Measurements from ENCODE around the gene ZNF25. TPM values are rescaled to one million over a fixed set of nuclear protein-coding genes. Genes with fewer than 3 reads are reported as not detected.

The ZNF25 gene
- total RNA-seq, 1 experiment from 2014 or later: 2.6 TPM

DNA sequence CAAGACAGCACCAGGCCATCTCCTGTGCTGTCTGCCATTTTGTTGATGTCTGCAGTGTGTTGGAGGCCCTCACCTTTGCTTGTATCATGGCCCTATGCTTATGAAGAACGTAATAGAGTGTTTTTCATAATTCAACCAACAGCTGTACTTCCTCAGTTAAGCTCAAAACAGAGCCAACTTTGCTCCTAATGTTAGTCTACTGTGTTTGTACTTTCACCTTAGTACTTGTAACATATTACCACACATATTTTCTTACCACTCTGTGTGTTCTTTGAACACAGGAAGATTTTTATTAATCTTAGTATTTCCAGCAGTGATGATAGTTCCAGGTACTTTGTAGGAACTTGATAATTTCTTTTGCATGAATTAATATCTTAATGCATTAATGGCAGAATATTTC lies 39.9 kb upstream of the ZNF25 start:
- no peak for DNase-seq
- no peaks in the 10 kb centered on the region for H3K27me3 ChIP-seq (ENCODE audit: insufficient read depth, low read depth)
- H3K27ac ChIP-seq: no peak overlapping the region
- CTCF ChIA-PET: no interaction called here
- no peak overlapping the region for H3K4me3 ChIP-seq
- POLR2A ChIA-PET (ENCODE audit: unreplicated experiment): no interaction called here
- peaks cover 6% of the 10 kb centered on the region; the same call in 1 of the 2 replicates for H3K36me3 ChIP-seq (ENCODE audit: low read depth)
- H3K4me1 ChIP-seq (replicated peaks; ENCODE audit: insufficient read depth): no peaks in the 10 kb centered on the region; the same call in 1 of the 2 replicates
- no peaks in the 10 kb centered on the region for H3K9me2 ChIP-seq (ENCODE audit: insufficient read depth)
- no peak for TF ChIP-seq EZH2 (IDR thresholded peaks at IDR 0.05; ENCODE audit: low read depth)
- TF ChIP-seq, protein P1, sequence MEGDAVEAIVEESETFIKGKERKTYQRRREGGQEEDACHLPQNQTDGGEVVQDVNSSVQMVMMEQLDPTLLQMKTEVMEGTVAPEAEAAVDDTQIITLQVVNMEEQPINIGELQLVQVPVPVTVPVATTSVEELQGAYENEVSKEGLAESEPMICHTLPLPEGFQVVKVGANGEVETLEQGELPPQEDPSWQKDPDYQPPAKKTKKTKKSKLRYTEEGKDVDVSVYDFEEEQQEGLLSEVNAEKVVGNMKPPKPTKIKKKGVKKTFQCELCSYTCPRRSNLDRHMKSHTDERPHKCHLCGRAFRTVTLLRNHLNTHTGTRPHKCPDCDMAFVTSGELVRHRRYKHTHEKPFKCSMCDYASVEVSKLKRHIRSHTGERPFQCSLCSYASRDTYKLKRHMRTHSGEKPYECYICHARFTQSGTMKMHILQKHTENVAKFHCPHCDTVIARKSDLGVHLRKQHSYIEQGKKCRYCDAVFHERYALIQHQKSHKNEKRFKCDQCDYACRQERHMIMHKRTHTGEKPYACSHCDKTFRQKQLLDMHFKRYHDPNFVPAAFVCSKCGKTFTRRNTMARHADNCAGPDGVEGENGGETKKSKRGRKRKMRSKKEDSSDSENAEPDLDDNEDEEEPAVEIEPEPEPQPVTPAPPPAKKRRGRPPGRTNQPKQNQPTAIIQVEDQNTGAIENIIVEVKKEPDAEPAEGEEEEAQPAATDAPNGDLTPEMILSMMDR (conservative IDR thresholded peaks at IDR 0.05): no peak
- H3F3A ChIP-seq (ENCODE audit: insufficient read depth, low read depth): peaks cover 8% of the 10 kb centered on the region
- intact Hi-C loops (cut with micrococcal nuclease; ENCODE audit: unreplicated experiment): no loop called here
- BruUV-seq (replicated peaks): no TSS peak
- no peak overlapping the region for H3K4me2 ChIP-seq
- H4K20me1 ChIP-seq (ENCODE audit: insufficient read depth): no peaks in the 10 kb centered on the region
- H3K79me2 ChIP-seq (ENCODE audit: low read depth): peaks cover 14% of the 10 kb centered on the region
- no peak overlapping the region for H2AFZ ChIP-seq
- no peaks in the 10 kb centered on the region for H3K9me3 ChIP-seq (ENCODE audit: insufficient read depth, low read depth)

DNA sequence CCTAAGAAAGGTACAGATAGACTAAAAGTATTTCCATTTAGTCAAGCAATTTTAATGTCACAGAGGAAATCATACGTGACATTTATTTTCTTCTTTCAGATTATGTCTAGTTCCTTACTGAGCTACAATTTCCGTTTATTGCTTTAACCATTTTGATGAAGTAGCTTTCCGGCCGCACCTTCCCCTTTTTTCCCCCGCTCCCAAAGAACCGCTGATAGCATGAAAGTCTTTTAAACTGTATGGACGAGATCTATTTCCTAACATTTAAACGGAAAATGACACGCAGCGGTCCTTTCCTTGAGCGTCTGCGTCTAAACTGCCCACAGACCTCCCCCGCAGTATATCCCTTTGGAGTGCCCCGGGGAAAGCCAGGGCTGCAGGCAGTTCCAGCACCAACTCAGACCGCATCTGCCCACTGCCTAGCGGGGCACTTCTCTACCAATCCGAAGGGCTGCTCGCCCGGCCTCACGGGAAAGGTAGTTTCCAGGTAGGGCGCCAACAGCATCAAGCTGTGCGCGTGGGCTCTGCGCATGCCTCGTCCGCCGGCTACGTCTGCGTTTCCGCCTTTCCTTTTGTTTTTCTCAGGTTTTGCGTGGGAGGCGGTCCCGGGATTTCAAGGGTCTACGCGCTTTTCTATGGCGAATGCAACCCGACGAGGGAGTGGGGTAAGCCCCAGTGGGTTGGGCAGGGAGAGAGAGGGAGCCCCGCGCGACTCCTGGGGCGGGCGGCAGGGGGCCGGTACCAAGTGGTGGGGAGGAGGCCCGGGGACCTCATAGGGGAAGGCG lies 33.9 kb upstream of the ZNF25 start, which contains the start of gene ZNF33A:
Gene ZNF33A, plus strand, starts transcription at position 557 of the 785 bp plus-strand sequence. CDS start 1,667 bp downstream, outside the sequence.
- TSS peak; percentile 95 for BruUV-seq (replicated peaks)

DNA sequence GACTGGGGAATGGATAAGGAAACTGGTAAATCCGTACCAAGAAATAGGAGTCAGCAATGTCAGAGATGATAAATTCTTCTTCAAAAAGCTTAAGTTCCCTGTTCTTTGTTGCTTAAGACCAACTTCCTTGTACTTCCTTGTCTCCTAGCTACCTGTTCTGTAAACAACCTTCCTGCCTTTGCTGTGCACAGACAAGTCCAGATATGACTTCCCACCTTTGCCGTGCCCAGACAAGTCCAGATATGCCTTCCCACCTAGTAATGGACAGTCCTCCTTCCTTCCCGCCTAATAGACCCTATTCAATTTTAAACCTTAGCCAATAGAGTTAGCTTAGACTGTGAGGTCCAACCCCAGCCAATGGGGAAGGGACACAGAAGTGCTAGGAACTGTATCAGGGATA lies 31.5 kb upstream of the ZNF25 start:
- Histone ChIP-seq H3K4me3 (no peak overlapping the region), H3K4me2 (no peak overlapping the region), H3K36me3 (ENCODE audit: low read depth) (no peaks in the 10 kb centered on the region), H3K79me2 (ENCODE audit: low read depth) (peaks cover 16% of the 10 kb centered on the region), H2AFZ (no peak overlapping the region), H3F3A (ENCODE audit: insufficient read depth, low read depth) (peaks cover 12% of the 10 kb centered on the region), H3K9me3 (ENCODE audit: insufficient read depth, low read depth) (no peaks in the 10 kb centered on the region), H3K9me2 (ENCODE audit: insufficient read depth) (no peaks in the 10 kb centered on the region), H3K27me3 (ENCODE audit: insufficient read depth, low read depth) (no peaks in the 10 kb centered on the region), H4K20me1 (ENCODE audit: insufficient read depth) (no peaks in the 10 kb centered on the region), H3K4me1 (replicated peaks; ENCODE audit: insufficient read depth) (peaks cover 5% of the 10 kb centered on the region), H3K27ac (no peak overlapping the region)
- no TSS peak for BruUV-seq (replicated peaks)
- intact Hi-C loops (cut with micrococcal nuclease; ENCODE audit: unreplicated experiment): no loop called here
- DNase-seq: no peak
- TF ChIP-seq, protein P1 (conservative IDR thresholded peaks at IDR 0.05): no peak
- TF ChIP-seq EZH2 (IDR thresholded peaks at IDR 0.05; ENCODE audit: low read depth): no peak
- ChIA-PET CTCF (no interaction called here), POLR2A (ENCODE audit: unreplicated experiment) (no interaction called here)

More for the DNA sequence above, 33.9 kb upstream of the ZNF25 start, which contains the start of gene ZNF33A:
- H3K9me3 ChIP-seq (ENCODE audit: insufficient read depth, low read depth): no peaks in the 10 kb centered on the region
- ChIA-PET POLR2A (ENCODE audit: unreplicated experiment) (interaction anchor here (0.6 to 0.7 kb wide), 2 partner anchors 33 to 392 kb away, joined by 4 to 11 read pairs; no protein-coding TSS in a partner anchor), CTCF (no interaction called here)
- peaks cover 5% of the 10 kb centered on the region for H3K4me1 ChIP-seq (replicated peaks; ENCODE audit: insufficient read depth)
- no peaks in the 10 kb centered on the region for H4K20me1 ChIP-seq (ENCODE audit: insufficient read depth)
- H3K4me3 ChIP-seq: peak within 1 kb of the TSS; percentile 86
- H3K27me3 ChIP-seq (ENCODE audit: insufficient read depth, low read depth): no peaks in the 10 kb centered on the region
- peak within 1 kb of the TSS; percentile 83 for H2AFZ ChIP-seq
- H3K79me2 ChIP-seq (ENCODE audit: low read depth): peaks cover 16% of the 10 kb centered on the region
- peak within 1 kb of the TSS; percentile 93 for H3K27ac ChIP-seq
- peaks cover 12% of the 10 kb centered on the region for H3F3A ChIP-seq (ENCODE audit: insufficient read depth, low read depth)
- peaks cover 6% of the 10 kb centered on the region; the same call in 1 of the 2 replicates for H3K36me3 ChIP-seq (ENCODE audit: low read depth)
- TF ChIP-seq, protein P1 (conservative IDR thresholded peaks at IDR 0.05): no peak
- TF ChIP-seq EZH2 (IDR thresholded peaks at IDR 0.05; ENCODE audit: low read depth): no peak
- peak within 1 kb of the TSS; percentile 92 for H3K4me2 ChIP-seq
- no peaks in the 10 kb centered on the region for H3K9me2 ChIP-seq (ENCODE audit: insufficient read depth)
- peak; percentile 75 to 87 for DNase-seq
- intact Hi-C loops (cut with micrococcal nuclease; ENCODE audit: unreplicated experiment): loop anchor here (1.0 to 5.0 kb wide), 3 partner anchors 34 to 153 kb away; partner anchors contain the start of genes ZNF248, ZNF25 and ZNF37A

Data from PC-9 (cell line).